Suprapubic skin (tissue), 4 donors: ENCODE data around the gene PCSK5.

Experiments
- CTCF ChIP-seq, 2 donors: fragments of 200-600 bp in 1 of 2; fragments of 450-650 bp in 1 of 2; sonication (generic) in 1 of 2; IDR thresholded peaks; one replicate each; pipeline ENCODE4 v1.5.1; 2016 to 2019; ENCODE audit warnings: antibody characterized with exemption in 2 of 2, mild to moderate bottlenecking in 1 of 2, moderate library complexity in 1 of 2
- POLR2A ChIP-seq, 2 donors: fragments of 450-650 bp; IDR thresholded peaks; one replicate each; pipeline ENCODE4 v1.6.1; 2017; ENCODE audit warnings: antibody characterized with exemption in 2 of 2, mild to moderate bottlenecking in 2 of 2, moderate library complexity in 2 of 2
- POLR2AphosphoS5 ChIP-seq, 3 donors: sonication (generic); formaldehyde crosslinking; IDR thresholded peaks; one replicate each; pipeline ENCODE4 v1.6.1; 2017; ENCODE audit warnings: antibody characterized with exemption in 3 of 3

- TF ChIP-seq CTCF (IDR thresholded peaks at IDR 0.05), result no peak
- no peak for TF ChIP-seq POLR2AphosphoS5 (IDR thresholded peaks at IDR 0.05)
- no peak for TF ChIP-seq POLR2A (IDR thresholded peaks at IDR 0.05)
Observed at GRCh38 chr9:76101947-76102346, 211.5 kb downstream of the PCSK5 start.
